GM18951 (cell line): ENCODE results near the gene IQCN.

Source experiments
- POLR2A ChIP-seq: IDR thresholded peaks from 4 replicates; pipeline ENCODE4 v1.6.1; 2011; ENCODE audit warnings: mild to moderate bottlenecking; ENCODE audit not compliant: insufficient read length, insufficient read depth; ENCODE audit errors: extremely low read depth
- in situ Hi-C: fragments of 300-500 bp; cut with MboI; formaldehyde crosslinking; loops from one replicate; pipeline ENCODE4 v1.12.0; 2022; ENCODE audit warnings: low sequenced_read_pairs, mixed read lengths, inconsistent platforms; ENCODE audit not compliant: unreplicated experiment

Gene IQCN

DNA sequence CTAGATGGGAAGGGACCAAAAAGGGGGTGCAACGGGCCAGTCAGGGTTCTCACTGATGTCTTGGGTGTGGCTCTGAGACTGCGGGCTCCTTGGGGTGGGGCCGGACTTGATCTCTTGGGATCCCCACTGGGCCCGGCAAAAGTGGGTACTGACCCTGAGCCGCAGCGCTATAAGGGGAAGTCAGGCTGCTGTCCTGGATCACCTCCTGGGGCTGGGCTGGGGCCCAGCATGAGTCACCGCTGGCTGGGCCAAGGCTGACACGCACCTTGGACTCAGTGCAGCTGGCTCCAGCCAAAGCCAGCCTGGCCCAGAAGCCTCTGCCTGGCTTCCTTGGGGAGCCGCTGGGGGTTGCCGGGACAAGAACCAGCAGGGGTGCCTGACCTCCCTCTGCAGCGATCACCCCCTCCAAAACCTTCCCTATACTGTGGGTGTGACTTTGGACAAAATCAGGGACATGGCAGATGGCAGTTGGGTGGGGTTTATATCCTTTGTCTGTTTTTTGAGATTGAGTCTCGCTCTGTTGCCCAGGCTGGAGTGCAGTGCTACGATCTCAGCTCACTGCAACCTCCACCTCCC lies 617 bp upstream of the IQCN start:
- in situ Hi-C loops: loop anchor here (5.0 kb wide), 1 partner anchor 52 kb away; no protein-coding TSS in a partner anchor
- TF ChIP-seq POLR2A: no peak

GRCh38 chr19:18273561-18274218 lies 562 bp downstream of the IQCN start:
- in situ Hi-C loops: no loop called here
- TF ChIP-seq POLR2A: no peak

DNA sequence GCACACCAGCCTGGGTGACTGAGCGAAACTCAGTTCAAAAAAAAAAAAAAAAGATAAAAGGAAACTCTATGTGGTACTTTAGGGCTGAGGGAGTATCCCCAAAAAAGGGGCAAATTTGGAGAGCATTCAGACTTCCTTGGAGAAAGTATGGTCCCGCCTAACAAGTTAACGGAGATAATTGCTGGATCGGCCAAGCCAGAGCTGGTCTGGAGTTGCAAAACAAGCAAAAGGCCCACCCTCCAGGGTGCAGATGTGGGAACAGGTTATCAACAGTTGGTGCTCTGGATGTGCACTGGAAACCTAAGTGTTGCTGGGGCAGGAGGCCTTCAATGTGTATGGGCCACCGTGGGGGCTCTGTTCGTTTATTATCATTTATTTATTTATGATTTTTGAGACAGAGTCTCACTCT lies 2.8 kb downstream of the IQCN start:
- in situ Hi-C loops: no loop called here
- TF ChIP-seq POLR2A: no peak

DNA sequence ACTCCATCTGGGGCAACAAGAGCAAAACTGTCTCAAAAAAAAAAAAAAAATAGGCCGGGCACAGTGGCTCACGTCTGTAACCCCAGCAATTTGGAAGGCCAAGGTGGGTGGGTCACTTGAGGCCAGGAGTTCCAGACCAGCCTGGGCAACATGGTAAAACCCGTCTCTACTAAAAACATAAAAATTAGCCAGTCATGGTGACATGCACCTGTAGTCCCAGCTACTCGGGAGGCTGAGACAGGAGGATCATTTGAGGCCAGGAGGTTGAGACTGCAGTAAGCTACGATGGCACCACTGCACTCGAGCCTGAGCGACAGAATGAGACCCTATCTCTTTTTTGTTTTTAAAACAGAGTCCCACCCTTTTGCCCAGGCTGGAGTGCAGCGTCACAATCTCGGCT lies 3.9 kb downstream of the IQCN start:
- in situ Hi-C loops: no loop called here
- no peak for TF ChIP-seq POLR2A

DNA sequence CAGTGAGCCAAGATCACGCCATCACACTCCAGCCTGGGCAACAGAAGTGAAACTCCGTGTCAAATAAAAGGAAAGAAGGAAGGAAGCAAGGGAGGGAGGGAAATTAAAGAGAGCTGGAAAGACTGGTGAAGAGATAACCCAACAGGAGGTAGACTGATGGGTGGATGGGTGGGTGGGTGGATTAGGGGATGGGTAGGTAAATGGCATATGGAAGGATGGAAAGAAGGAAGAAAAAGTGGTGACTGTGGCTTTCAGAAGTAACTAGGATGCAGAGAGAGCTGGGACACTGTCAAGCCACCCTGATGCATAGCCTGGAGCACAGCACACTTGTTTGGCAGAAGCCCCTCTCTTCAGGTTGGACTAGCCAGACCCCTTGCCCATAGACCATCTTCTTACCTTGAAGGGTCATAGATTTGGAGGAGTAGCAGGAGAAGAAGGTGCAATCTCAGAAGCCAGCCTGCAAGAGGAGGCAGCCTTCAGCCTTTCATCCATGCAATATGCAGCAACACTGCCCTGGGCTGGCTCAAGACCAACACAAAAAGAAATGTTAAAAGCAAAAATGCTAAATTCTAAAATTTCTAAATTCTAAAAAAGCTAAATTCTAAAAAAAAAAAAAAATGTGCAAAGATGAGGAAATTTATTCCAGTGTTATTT lies 5.1 kb downstream of the IQCN start:
- TF ChIP-seq POLR2A: no peak
- in situ Hi-C loops: no loop called here

GRCh38 chr19:18266771-18267686 lies 7.2 kb downstream of the IQCN start:
- in situ Hi-C loops: no loop called here
- TF ChIP-seq POLR2A: no peak

- in situ Hi-C loops: no loop called here
- TF ChIP-seq POLR2A: no peak
Observed at GRCh38 chr19:18265582-18265981, 8.7 kb downstream of the IQCN start.

GRCh38 chr19:18264971-18265540 lies 9.2 kb downstream of the IQCN start:
- no peak for TF ChIP-seq POLR2A
- in situ Hi-C loops: no loop called here

DNA sequence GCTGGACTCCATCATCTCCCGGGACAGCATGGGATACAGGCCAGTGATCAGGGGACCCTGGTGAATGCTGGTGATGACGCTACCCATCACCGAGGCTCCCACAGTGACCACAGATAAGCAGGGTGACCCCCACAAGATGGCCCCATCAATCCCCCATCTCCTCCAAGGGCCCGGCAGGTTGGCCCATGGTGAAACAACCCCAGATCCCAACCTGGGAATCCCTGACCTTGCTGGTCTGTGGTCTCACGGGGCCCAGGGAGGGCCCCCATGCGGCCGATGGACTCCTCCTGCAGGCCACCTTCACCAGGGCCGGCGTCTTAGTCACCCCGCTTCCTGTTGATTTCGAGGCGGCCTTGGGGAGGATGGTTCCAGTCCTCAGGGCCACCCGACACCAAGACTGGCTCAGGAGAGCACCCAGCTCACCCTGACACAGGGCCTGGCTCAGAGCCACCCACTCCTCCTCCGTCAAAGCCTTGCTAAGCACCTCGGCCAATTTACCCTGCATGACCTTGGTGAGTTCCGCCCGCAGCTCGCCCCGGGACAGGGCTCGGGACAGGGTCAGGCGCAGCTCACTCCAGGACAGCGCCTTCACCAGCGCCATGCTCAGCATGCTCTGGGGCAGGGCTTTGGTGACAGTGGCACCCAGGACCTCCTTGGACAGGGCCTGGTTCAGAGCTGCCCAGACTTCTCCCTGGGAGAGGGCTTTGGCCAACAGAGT lies 10.0 kb downstream of the IQCN start:
- in situ Hi-C loops: no loop called here

DNA sequence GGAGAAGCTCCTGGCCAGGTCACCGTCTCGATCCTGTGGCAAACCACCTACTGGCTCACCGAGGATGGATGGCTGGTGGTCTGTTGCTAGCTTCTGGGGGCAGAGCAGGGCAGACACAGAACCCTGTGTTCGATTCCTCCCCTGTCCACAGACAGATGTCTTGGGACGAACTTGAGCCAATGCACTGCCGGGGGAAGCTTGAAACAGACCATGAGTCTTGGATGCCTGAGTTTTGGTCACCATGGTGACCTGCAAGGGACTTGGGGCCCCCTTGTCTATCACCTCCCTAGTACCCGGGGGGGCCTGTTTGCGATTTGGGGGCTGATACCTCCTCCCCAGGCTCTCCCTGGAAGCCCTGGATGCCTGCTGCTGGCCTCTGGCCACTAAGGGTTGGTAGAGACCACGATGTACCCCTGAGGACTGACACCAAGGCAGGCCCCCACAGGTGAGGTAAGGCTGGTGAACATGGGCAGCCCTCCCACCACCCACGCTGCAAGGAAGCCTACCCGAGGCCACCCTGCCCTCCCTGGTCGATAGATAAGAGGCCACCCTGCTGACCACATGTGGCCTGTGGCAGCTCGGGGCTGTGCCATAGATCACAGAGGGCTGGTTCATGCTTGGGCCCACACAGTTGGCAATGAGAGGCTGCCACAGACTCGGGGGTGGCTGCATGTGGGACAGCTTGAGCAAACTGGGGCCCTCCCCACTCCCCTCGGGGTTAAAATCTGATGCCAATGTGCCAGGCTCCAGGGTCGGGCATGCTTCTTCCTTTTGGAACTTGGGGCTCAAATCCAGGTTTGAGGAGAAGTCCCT lies 10.7 kb downstream of the IQCN start:
- in situ Hi-C loops: no loop called here
- TF ChIP-seq POLR2A: no peak

More for the DNA sequence above, 10.0 kb downstream of the IQCN start:
- no peak for TF ChIP-seq POLR2A

- in situ Hi-C loops: no loop called here
Observed at GRCh38 chr19:18262917-18263316, 11.3 kb downstream of the IQCN start.

More at GRCh38 chr19:18262917-18263316, 11.3 kb downstream of the IQCN start:
- no peak for TF ChIP-seq POLR2A
